ENCODE results near the gene MICAL3.

DNA sequence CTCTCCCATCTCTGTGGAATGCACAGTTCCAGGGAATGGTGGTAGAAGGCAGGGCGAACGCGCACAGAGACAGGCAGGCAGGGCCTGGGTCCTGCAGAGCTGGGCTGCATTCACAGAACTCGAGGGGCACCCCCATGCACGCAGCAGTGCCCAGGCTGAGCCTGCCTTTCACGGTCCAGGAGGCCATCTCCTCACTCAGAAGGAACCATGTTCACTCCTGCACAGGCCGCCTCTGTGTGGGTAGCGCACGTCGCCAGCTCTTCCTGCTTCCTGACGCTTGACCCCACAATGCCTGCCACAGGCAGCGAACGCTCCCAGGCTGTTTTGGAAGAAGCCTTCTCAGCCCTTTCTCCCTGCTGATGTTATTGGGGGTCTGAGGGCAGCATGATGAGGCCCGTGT lies 151.2 kb downstream of the MICAL3 start:
- TF ChIP-seq EP300 (IDR thresholded peaks at IDR 0.05; ENCODE audit: borderline replicate concordance in 1 of 2, low read depth in 2 of 2, low read length in 2 of 2) (no peak), JUND (IDR thresholded peaks at IDR 0.05; ENCODE audit: low read length) (no peak), POLR2A (IDR thresholded peaks at IDR 0.05; ENCODE audit: control extremely low read depth in 1 of 2, low read depth in 2 of 2, low read length in 2 of 2) (no peak), CREB1 (IDR thresholded peaks at IDR 0.05) (no peak), TAF1 (IDR thresholded peaks at IDR 0.05; ENCODE audit: low read depth, low read length) (no peak), ZNF274 (IDR thresholded peaks at IDR 0.05; ENCODE audit: borderline replicate concordance, extremely low read depth, low read length) (no peak), CHD1 (IDR thresholded peaks at IDR 0.05; ENCODE audit: low read depth, low read length) (no peak), TCF12 (IDR thresholded peaks at IDR 0.05; ENCODE audit: low read depth, low read length) (no peak), MAFK (IDR thresholded peaks at IDR 0.05; ENCODE audit: low read depth, low read length) (no peak)
- TF ChIP-seq, protein P1, sequence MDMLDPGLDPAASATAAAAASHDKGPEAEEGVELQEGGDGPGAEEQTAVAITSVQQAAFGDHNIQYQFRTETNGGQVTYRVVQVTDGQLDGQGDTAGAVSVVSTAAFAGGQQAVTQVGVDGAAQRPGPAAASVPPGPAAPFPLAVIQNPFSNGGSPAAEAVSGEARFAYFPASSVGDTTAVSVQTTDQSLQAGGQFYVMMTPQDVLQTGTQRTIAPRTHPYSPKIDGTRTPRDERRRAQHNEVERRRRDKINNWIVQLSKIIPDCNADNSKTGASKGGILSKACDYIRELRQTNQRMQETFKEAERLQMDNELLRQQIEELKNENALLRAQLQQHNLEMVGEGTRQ (IDR thresholded peaks at IDR 0.05; ENCODE audit: low read length) = no peak
- TF ChIP-seq, protein P2, sequence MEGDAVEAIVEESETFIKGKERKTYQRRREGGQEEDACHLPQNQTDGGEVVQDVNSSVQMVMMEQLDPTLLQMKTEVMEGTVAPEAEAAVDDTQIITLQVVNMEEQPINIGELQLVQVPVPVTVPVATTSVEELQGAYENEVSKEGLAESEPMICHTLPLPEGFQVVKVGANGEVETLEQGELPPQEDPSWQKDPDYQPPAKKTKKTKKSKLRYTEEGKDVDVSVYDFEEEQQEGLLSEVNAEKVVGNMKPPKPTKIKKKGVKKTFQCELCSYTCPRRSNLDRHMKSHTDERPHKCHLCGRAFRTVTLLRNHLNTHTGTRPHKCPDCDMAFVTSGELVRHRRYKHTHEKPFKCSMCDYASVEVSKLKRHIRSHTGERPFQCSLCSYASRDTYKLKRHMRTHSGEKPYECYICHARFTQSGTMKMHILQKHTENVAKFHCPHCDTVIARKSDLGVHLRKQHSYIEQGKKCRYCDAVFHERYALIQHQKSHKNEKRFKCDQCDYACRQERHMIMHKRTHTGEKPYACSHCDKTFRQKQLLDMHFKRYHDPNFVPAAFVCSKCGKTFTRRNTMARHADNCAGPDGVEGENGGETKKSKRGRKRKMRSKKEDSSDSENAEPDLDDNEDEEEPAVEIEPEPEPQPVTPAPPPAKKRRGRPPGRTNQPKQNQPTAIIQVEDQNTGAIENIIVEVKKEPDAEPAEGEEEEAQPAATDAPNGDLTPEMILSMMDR (IDR thresholded peaks at IDR 0.05; ENCODE audit: control extremely low read depth in 1 of 3, insufficient read depth in 1 of 3, low read depth in 1 of 3, low read length in 3 of 3) = no peak
